ENCODE measurements around the gene SIRT3. TPM values are rescaled to one million over a fixed set of nuclear protein-coding genes. Genes with fewer than 3 reads are reported as not detected.

The SIRT3 gene
- total RNA-seq, 1 donor from 2014 or later = 17.6 TPM

- H3K9me3 ChIP-seq = no peaks in the 10 kb centered on the region
- no peak for TF ChIP-seq CTCF (IDR thresholded peaks at IDR 0.05)
- no peak overlapping the region for H3K27ac ChIP-seq
- H3K27me3 ChIP-seq (ENCODE audit: low read depth) = no peaks in the 10 kb centered on the region
- intact Hi-C loops (cut with DNase I) = no loop called here
- ATAC-seq = no peak
- H3K4me1 ChIP-seq = no peaks in the 10 kb centered on the region
- H3K36me3 ChIP-seq = peaks cover 58% of the 10 kb centered on the region
- no peak for DNase-seq
- no peak overlapping the region for H3K4me3 ChIP-seq
Observed at GRCh38 chr11:218815-219593, 17.1 kb downstream of the SIRT3 start.

GRCh38 chr11:217704-218103 lies 18.4 kb downstream of the SIRT3 start:
- intact Hi-C loops (cut with DNase I) = no loop called here
- TF ChIP-seq CTCF (IDR thresholded peaks at IDR 0.05) = no peak
- no peak overlapping the region for H3K27ac ChIP-seq
- no peaks in the 10 kb centered on the region for H3K9me3 ChIP-seq
- H3K27me3 ChIP-seq (ENCODE audit: low read depth) = no peaks in the 10 kb centered on the region
- DNase-seq = no peak
- ATAC-seq = no peak
- H3K4me3 ChIP-seq = no peak overlapping the region
- no peaks in the 10 kb centered on the region for H3K4me1 ChIP-seq
- peaks cover 71% of the 10 kb centered on the region for H3K36me3 ChIP-seq

- Histone ChIP-seq H3K4me3 (no peak overlapping the region), H3K36me3 (peaks cover 73% of the 10 kb centered on the region), H3K4me1 (peaks cover 4% of the 10 kb centered on the region), H3K9me3 (no peaks in the 10 kb centered on the region), H3K27me3 (ENCODE audit: low read depth) (no peaks in the 10 kb centered on the region), H3K27ac (no peak overlapping the region)
- TF ChIP-seq CTCF (IDR thresholded peaks at IDR 0.05) = no peak
- intact Hi-C loops (cut with DNase I) = no loop called here
- DNase-seq = no peak
- no peak for ATAC-seq
Observed at GRCh38 chr11:216081-216974, 19.8 kb downstream of the SIRT3 start.

- H3K4me1 ChIP-seq = peaks cover 11% of the 10 kb centered on the region
- H3K27ac ChIP-seq = no peak overlapping the region
- ATAC-seq (no peak), DNase-seq (no peak)
- no peaks in the 10 kb centered on the region for H3K9me3 ChIP-seq
- no peak for TF ChIP-seq CTCF (IDR thresholded peaks at IDR 0.05)
- no peak overlapping the region for H3K4me3 ChIP-seq
- intact Hi-C loops (cut with DNase I) = no loop called here
- H3K27me3 ChIP-seq (ENCODE audit: low read depth) = no peaks in the 10 kb centered on the region
- peaks cover 78% of the 10 kb centered on the region for H3K36me3 ChIP-seq
Observed at GRCh38 chr11:215581-216037, 20.5 kb downstream of the SIRT3 start.

- H3K27me3 ChIP-seq (ENCODE audit: low read depth) = no peaks in the 10 kb centered on the region
- TF ChIP-seq CTCF (IDR thresholded peaks at IDR 0.05) = no peak
- peaks cover 87% of the 10 kb centered on the region for H3K36me3 ChIP-seq
- intact Hi-C loops (cut with DNase I) = no loop called here
- DNase-seq (no peak), ATAC-seq (no peak)
- peaks cover 26% of the 10 kb centered on the region for H3K4me1 ChIP-seq
- H3K27ac ChIP-seq = no peak overlapping the region
- H3K4me3 ChIP-seq = no peak overlapping the region
- H3K9me3 ChIP-seq = no peaks in the 10 kb centered on the region
Observed at GRCh38 chr11:214083-214482, 22.1 kb downstream of the SIRT3 start.

Measured in lower lobe of right lung (tissue), 2 donors.